Measurements from ENCODE around the gene SCARF1. TPM values are rescaled to one million over a fixed set of nuclear protein-coding genes. Genes with fewer than 3 reads are reported as not detected.

Gene SCARF1
- total RNA-seq, 1 experiment from 2014 or later, result 0.14 TPM

DNA sequence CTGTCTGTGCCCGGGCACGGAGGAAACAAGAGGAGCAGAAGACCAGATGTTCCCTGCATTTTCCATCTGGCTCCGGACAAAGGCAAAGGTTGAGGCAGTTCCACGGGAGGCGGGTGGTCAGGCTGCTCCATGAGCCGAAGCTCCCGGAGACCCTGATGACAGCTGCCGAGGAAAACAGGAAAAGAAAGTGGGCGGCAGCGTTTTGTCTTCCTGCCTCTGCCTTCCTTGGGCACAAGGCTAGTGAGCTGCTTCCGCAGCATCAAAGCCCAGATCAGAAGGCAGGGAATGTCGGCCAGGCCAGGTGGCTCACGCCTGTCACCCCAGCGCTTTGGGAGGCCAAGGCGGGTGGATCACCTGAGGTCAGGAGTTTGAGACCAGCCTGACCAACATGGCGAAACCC is 33.1 kb downstream of the SCARF1 start:
- H3K4me1 Mint-ChIP-seq (ENCODE audit: low read depth, unreplicated experiment), result no peaks in the 10 kb centered on the region
- Histone ChIP-seq H3K9me3 (no peaks in the 10 kb centered on the region), H3K4me1 (no peaks in the 10 kb centered on the region), H3K36me3 (ENCODE audit: control insufficient read depth, insufficient read depth, low read length) (0 out of 2 replicates have a peak, but pooled peaks cover 1% of the 10 kb centered on the region), H3K4me3 (ENCODE audit: low read depth, low read length) (no peak overlapping the region), H3K27me3 (replicated peaks; ENCODE audit: control insufficient read depth, insufficient read depth, low read length) (no peaks in the 10 kb centered on the region)
- intact Hi-C loops (cut with micrococcal nuclease; ENCODE audit: unreplicated experiment), result no loop called here
- H3K9me3 Mint-ChIP-seq (ENCODE audit: unreplicated experiment), result no peaks in the 10 kb centered on the region
- no peaks in the 10 kb centered on the region for H3K27me3 Mint-ChIP-seq (ENCODE audit: insufficient read depth, unreplicated experiment)
- H3K4me3 Mint-ChIP-seq (ENCODE audit: unreplicated experiment), result no peak overlapping the region
- no peak for DNase-seq
- TF ChIP-seq, protein P1, sequence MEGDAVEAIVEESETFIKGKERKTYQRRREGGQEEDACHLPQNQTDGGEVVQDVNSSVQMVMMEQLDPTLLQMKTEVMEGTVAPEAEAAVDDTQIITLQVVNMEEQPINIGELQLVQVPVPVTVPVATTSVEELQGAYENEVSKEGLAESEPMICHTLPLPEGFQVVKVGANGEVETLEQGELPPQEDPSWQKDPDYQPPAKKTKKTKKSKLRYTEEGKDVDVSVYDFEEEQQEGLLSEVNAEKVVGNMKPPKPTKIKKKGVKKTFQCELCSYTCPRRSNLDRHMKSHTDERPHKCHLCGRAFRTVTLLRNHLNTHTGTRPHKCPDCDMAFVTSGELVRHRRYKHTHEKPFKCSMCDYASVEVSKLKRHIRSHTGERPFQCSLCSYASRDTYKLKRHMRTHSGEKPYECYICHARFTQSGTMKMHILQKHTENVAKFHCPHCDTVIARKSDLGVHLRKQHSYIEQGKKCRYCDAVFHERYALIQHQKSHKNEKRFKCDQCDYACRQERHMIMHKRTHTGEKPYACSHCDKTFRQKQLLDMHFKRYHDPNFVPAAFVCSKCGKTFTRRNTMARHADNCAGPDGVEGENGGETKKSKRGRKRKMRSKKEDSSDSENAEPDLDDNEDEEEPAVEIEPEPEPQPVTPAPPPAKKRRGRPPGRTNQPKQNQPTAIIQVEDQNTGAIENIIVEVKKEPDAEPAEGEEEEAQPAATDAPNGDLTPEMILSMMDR (IDR thresholded peaks at IDR 0.05; ENCODE audit: insufficient read depth in 1 of 2, low read depth in 1 of 2, low read length in 1 of 2, severe bottlenecking in 1 of 2, unreplicated experiment in 1 of 2), result no peak
- ChIA-PET CTCF (no interaction called here), POLR2A (interaction anchor here (0.7 kb wide), 1 partner anchor 175 kb away, joined by 3 read pairs; no protein-coding TSS in a partner anchor)
- no TSS peak for BruUV-seq (replicated peaks)
- H3K36me3 Mint-ChIP-seq (ENCODE audit: insufficient read depth, unreplicated experiment), result peaks cover 29% of the 10 kb centered on the region
- no peak overlapping the region for H3K27ac Mint-ChIP-seq (ENCODE audit: unreplicated experiment)

DNA sequence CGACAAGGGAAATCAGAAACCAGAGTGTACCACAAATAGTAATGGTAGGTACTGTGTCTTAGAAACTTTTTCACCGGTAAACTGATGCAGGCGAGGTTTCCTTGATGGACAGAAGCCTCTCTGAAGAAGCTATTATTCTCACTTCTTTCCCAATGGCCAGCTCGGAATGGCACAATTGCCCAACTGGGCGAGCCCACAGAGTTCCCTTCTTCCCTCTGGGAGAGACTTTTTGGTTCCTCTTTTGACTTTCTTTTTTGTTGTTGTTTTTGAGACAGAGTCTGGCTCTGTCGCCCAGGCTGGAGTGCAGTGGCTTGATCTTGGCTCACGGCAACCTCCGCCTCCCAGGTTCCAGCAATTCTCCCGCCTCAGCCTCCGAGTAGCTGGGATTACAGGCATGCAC is 33.8 kb downstream of the SCARF1 start:
- POLR2A ChIA-PET, result no interaction called here
- no peaks in the 10 kb centered on the region for H3K4me1 Mint-ChIP-seq (ENCODE audit: low read depth, unreplicated experiment)
- intact Hi-C loops (cut with micrococcal nuclease; ENCODE audit: unreplicated experiment), result no loop called here
- Histone ChIP-seq H3K36me3 (ENCODE audit: control insufficient read depth, insufficient read depth, low read length) (peaks cover 1% of the 10 kb centered on the region; the same call in 1 of the 2 replicates), H3K9me3 (no peaks in the 10 kb centered on the region), H3K27me3 (replicated peaks; ENCODE audit: control insufficient read depth, insufficient read depth, low read length) (no peaks in the 10 kb centered on the region), H3K4me3 (ENCODE audit: low read depth, low read length) (no peak overlapping the region), H3K4me1 (no peaks in the 10 kb centered on the region)
- H3K27me3 Mint-ChIP-seq (ENCODE audit: insufficient read depth, unreplicated experiment), result no peaks in the 10 kb centered on the region
- TF ChIP-seq, protein P1 (IDR thresholded peaks at IDR 0.05; ENCODE audit: insufficient read depth in 1 of 2, low read depth in 1 of 2, low read length in 1 of 2, severe bottlenecking in 1 of 2, unreplicated experiment in 1 of 2), result no peak
- CTCF ChIA-PET, result no interaction called here
- H3K27ac Mint-ChIP-seq (ENCODE audit: unreplicated experiment), result no peak overlapping the region
- H3K4me3 Mint-ChIP-seq (ENCODE audit: unreplicated experiment), result no peak overlapping the region
- no peaks in the 10 kb centered on the region for H3K9me3 Mint-ChIP-seq (ENCODE audit: unreplicated experiment)
- H3K36me3 Mint-ChIP-seq (ENCODE audit: insufficient read depth, unreplicated experiment), result peaks cover 29% of the 10 kb centered on the region
- DNase-seq, result no peak
- BruUV-seq (replicated peaks), result no TSS peak

DNA sequence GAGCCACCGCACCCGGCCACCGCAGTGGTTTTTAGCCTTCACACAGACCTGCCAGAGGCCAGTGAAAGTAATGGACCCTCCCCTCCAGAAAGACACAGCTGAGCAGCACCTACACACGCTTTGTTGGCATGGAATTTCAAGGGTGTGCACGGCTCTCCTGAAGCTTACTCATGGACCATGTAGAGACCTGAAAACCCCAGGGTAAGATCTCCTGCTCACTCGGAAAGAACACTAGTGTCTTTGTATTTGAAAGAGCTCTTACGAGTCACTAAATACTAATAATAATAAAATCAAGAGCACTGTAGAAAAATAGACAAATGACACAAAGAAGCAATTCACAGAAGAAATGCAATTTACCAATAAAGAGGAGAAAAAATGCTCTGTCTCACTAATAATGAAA is 36.9 kb downstream of the SCARF1 start:
- no peaks in the 10 kb centered on the region for H3K4me1 ChIP-seq
- Mint-ChIP-seq H3K36me3 (ENCODE audit: insufficient read depth, unreplicated experiment) (peaks cover 24% of the 10 kb centered on the region), H3K9me3 (ENCODE audit: unreplicated experiment) (no peaks in the 10 kb centered on the region), H3K4me1 (ENCODE audit: low read depth, unreplicated experiment) (no peaks in the 10 kb centered on the region), H3K27me3 (ENCODE audit: insufficient read depth, unreplicated experiment) (no peaks in the 10 kb centered on the region), H3K27ac (ENCODE audit: unreplicated experiment) (no peak overlapping the region), H3K4me3 (ENCODE audit: unreplicated experiment) (no peak overlapping the region)
- H3K36me3 ChIP-seq (ENCODE audit: control insufficient read depth, insufficient read depth, low read length), result no peaks in the 10 kb centered on the region; the same call in 1 of the 2 replicates
- POLR2A ChIA-PET, result no interaction called here
- TF ChIP-seq, protein P1 (IDR thresholded peaks at IDR 0.05; ENCODE audit: insufficient read depth in 1 of 2, low read depth in 1 of 2, low read length in 1 of 2, severe bottlenecking in 1 of 2, unreplicated experiment in 1 of 2), result no peak
- H3K27me3 ChIP-seq (replicated peaks; ENCODE audit: control insufficient read depth, insufficient read depth, low read length), result no peaks in the 10 kb centered on the region
- CTCF ChIA-PET, result interaction anchor here (1.2 kb wide), 1 partner anchor 21 kb away, joined by 3 read pairs; no protein-coding TSS in a partner anchor
- H3K4me3 ChIP-seq (ENCODE audit: low read depth, low read length), result no peak overlapping the region
- no peaks in the 10 kb centered on the region for H3K9me3 ChIP-seq
- intact Hi-C loops (cut with micrococcal nuclease; ENCODE audit: unreplicated experiment), result no loop called here
- no peak for DNase-seq
- BruUV-seq (replicated peaks), result no TSS peak
